ENCODE results near the gene RTF1. TPM values are rescaled to one million over a fixed set of nuclear protein-coding genes. Genes with fewer than 3 reads are reported as not detected.
A peak's percentile ranks its signal among the peaks of the same experiment; 100 is the strongest.
"Not testable (repeated sequence)": the region's sequence is repeated elsewhere in the genome, so short reads cannot be mapped to it uniquely, and the experiment has no call there.

Gene RTF1
- polyA plus RNA-seq, 1 of the 3 experiments (the other 2 are of a cell fraction): 27.8 TPM

DNA sequence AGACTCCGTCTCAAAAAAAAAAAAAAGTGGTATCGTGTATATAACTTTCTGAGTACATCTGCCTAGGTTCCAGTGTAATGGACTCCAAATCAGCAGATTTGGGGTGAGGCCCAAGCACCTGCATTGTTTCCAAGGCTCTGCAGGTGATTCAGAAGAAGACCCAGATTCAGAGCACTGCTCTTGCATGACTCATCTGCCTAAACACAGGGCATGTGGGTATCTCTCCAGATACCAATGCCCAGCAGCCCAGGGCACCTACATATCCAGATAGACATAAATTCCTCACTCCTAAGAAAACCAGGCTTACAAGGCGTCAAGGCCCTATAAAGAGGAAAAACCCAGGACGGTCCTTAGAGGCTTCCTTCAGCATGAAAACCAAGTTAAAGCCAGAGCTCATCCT, 38.9 kb upstream of the RTF1 start:
- POLR2A ChIA-PET: no interaction called here
- no peaks in the 10 kb centered on the region for H3K4me1 ChIP-seq (ENCODE audit: control insufficient read depth in 1 of 2, insufficient read depth in 2 of 2, low read depth in 1 of 2, low read length in 1 of 2)
- TF ChIP-seq GATA2 (CRISPR knock-in tag; IDR thresholded peaks at IDR 0.05) (no peak), NFIC (IDR thresholded peaks at IDR 0.05; ENCODE audit: borderline replicate concordance) (no peak), SMC3 (IDR thresholded peaks at IDR 0.05; ENCODE audit: low read depth, low read length) (no peak), SIN3A (IDR thresholded peaks at IDR 0.05; ENCODE audit: borderline replicate concordance, low read depth, low read length) (no peak), RXRA (IDR thresholded peaks at IDR 0.05; ENCODE audit: borderline replicate concordance, low read depth) (no peak), JUND (IDR thresholded peaks at IDR 0.05) (no peak), MEF2A (IDR thresholded peaks at IDR 0.05; ENCODE audit: borderline replicate concordance, low read depth) (no peak), RCOR1 (IDR thresholded peaks at IDR 0.05; ENCODE audit: low read length) (no peak), CHD2 (IDR thresholded peaks at IDR 0.05; ENCODE audit: low read length, partially characterized antibody) (no peak), RAD21 (IDR thresholded peaks at IDR 0.05; ENCODE audit: low read length) (no peak), FOXJ3 (CRISPR knock-in tag; IDR thresholded peaks at IDR 0.05) (no peak), MXI1 (IDR thresholded peaks at IDR 0.05; ENCODE audit: low read depth, low read length) (no peak), TEAD4 (IDR thresholded peaks at IDR 0.05; ENCODE audit: borderline replicate concordance, insufficient read depth) (no peak)
- TF ChIP-seq, protein P1, sequence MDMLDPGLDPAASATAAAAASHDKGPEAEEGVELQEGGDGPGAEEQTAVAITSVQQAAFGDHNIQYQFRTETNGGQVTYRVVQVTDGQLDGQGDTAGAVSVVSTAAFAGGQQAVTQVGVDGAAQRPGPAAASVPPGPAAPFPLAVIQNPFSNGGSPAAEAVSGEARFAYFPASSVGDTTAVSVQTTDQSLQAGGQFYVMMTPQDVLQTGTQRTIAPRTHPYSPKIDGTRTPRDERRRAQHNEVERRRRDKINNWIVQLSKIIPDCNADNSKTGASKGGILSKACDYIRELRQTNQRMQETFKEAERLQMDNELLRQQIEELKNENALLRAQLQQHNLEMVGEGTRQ (IDR thresholded peaks at IDR 0.05; ENCODE audit: borderline replicate concordance, low read depth, low read length): no peak
- TF ChIP-seq, protein P2, sequence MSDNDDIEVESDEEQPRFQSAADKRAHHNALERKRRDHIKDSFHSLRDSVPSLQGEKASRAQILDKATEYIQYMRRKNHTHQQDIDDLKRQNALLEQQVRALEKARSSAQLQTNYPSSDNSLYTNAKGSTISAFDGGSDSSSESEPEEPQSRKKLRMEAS (IDR thresholded peaks at IDR 0.05; ENCODE audit: low read depth): no peak
- TF ChIP-seq, protein P3, sequence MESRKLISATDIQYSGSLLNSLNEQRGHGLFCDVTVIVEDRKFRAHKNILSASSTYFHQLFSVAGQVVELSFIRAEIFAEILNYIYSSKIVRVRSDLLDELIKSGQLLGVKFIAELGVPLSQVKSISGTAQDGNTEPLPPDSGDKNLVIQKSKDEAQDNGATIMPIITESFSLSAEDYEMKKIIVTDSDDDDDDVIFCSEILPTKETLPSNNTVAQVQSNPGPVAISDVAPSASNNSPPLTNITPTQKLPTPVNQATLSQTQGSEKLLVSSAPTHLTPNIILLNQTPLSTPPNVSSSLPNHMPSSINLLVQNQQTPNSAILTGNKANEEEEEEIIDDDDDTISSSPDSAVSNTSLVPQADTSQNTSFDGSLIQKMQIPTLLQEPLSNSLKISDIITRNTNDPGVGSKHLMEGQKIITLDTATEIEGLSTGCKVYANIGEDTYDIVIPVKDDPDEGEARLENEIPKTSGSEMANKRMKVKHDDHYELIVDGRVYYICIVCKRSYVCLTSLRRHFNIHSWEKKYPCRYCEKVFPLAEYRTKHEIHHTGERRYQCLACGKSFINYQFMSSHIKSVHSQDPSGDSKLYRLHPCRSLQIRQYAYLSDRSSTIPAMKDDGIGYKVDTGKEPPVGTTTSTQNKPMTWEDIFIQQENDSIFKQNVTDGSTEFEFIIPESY (IDR thresholded peaks at IDR 0.05; ENCODE audit: borderline replicate concordance, low read depth): no peak
- H4K20me1 ChIP-seq (ENCODE audit: insufficient read depth): no peaks in the 10 kb centered on the region
- no peak overlapping the region for H3K9ac ChIP-seq
- CTCF ChIA-PET: no interaction called here
- no peak overlapping the region for H2AFZ ChIP-seq (ENCODE audit: low read depth)
- H3K9me2 ChIP-seq: no peaks in the 10 kb centered on the region
- no peak overlapping the region for H3K27ac ChIP-seq (ENCODE audit: low read depth in 2 of 2, low read length in 1 of 2)
- 100% methylated on average over 4 of the region's 4 CpGs for WGBS (ENCODE audit: low lambda C conversion rate)
- no peaks in the 10 kb centered on the region for H3K27me3 ChIP-seq (ENCODE audit: insufficient read depth)
- H3F3A ChIP-seq (replicated peaks; ENCODE audit: insufficient read depth): peaks cover 7% of the 10 kb centered on the region
- H3K36me3 ChIP-seq (replicated peaks in 1 of 2; ENCODE audit: control insufficient read depth in 1 of 2, insufficient read depth in 2 of 2, low read length in 1 of 2): peaks cover 7 to 30% of the 10 kb centered on the region in 2 experiments
- no peaks in the 10 kb centered on the region for H3K79me2 ChIP-seq (ENCODE audit: insufficient read depth)
- no peak for DNase-seq
- no peak overlapping the region for H3K4me2 ChIP-seq
- no peaks in the 10 kb centered on the region for H3K9me3 ChIP-seq
- no peak overlapping the region for H3K4me3 ChIP-seq (ENCODE audit: low read depth in 2 of 2, low read length in 1 of 2)

DNA sequence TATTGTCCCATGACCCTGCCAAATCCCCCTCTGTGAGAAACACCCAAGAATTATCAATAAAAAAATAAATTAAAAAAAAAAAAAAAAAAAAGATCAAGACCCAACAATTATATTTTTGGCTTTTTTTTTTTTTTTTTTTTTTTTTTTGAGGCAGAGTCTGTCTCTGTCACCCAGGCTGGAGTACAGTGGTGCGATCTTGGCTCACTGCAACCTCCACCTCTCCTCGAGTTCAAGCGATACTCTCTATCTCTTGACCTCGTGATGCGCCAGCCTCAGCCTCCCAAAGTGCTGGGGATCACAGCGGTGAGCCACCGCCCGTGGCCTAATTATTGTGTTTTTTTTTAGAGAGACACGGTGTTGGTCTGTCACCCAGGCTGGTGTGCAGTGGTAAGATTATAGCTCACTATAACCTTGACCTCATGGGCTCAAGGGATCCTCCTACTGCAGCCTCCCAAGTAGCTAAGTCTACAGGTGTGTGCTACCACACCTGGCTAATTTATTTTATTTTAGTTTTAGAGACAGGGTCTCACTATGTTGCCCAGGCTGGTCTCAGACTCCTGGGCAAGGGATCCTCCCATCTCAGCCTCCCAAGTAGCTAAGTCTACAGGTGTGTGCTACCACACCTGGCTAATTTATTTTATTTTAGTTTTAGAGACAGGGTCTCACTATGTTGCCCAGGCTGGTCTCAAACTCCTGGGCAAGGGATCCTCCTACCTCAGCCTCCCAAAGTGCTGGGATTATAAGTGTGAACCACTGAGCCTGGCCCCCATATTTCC, 32.7 kb upstream of the RTF1 start:
- DNase-seq; CTCF ChIA-PET; H3K79me2 ChIP-seq (ENCODE audit: insufficient read depth); H3K4me3 ChIP-seq (ENCODE audit: low read depth in 2 of 2, low read length in 1 of 2); H3K4me1 ChIP-seq (ENCODE audit: control insufficient read depth in 1 of 2, insufficient read depth in 2 of 2, low read depth in 1 of 2, low read length in 1 of 2); H3K27me3 ChIP-seq (ENCODE audit: insufficient read depth); H3K9ac ChIP-seq; H3K9me2 ChIP-seq; H4K20me1 ChIP-seq (ENCODE audit: insufficient read depth); H3K4me2 ChIP-seq; POLR2A ChIA-PET; H3K9me3 ChIP-seq; H2AFZ ChIP-seq (ENCODE audit: low read depth): not testable (repeated sequence)
- WGBS (ENCODE audit: low lambda C conversion rate): 82% methylated on average over 9 of the region's 9 CpGs
- H3K36me3 ChIP-seq (replicated peaks in 1 of 2; ENCODE audit: control insufficient read depth in 1 of 2, insufficient read depth in 2 of 2, low read length in 1 of 2): peaks cover 7 to 17% of the 10 kb centered on the region in 2 experiments
- H3F3A ChIP-seq (replicated peaks; ENCODE audit: insufficient read depth): peaks cover 18% of the 10 kb centered on the region
- H3K27ac ChIP-seq (ENCODE audit: low read depth in 2 of 2, low read length in 1 of 2): peak overlapping the region in 1 of 2 experiments; percentile 1; a peak in 1 of 4 replicates
